Measurements from ENCODE around the gene ZNF808.

ZNF808 gene

GRCh38 chr19:52524086-52524485, 3.4 kb upstream of the ZNF808 start (continued):
- no peak for TF ChIP-seq ZNF623 (tag by site-specific recombination; IDR thresholded peaks at IDR 0.05)
- no peak for TF ChIP-seq ZNF341 (tag by site-specific recombination; IDR thresholded peaks at IDR 0.05; ENCODE audit: low read depth)
- no peak for TF ChIP-seq ZBTB17 (tag by site-specific recombination; IDR thresholded peaks at IDR 0.05)
- TF ChIP-seq ZNF350 (tag by site-specific recombination; IDR thresholded peaks at IDR 0.05), result no peak
- no peak for TF ChIP-seq ZNF600 (tag by site-specific recombination; IDR thresholded peaks at IDR 0.05)
- TF ChIP-seq ZNF571 (tag by site-specific recombination; IDR thresholded peaks at IDR 0.05), result no peak
- TF ChIP-seq ZNF645 (tag by site-specific recombination; IDR thresholded peaks at IDR 0.05), result no peak
- TF ChIP-seq ZSCAN30 (tag by site-specific recombination; IDR thresholded peaks at IDR 0.05), result no peak

GRCh38 chr19:52527956-52528351, 486 bp downstream of the ZNF808 start:
- peaks cover 0 to 3% of the 10 kb centered on the region in 2 experiments; a peak in 1 of 3 replicates for H3K36me3 ChIP-seq (ENCODE audit: control insufficient read depth in 2 of 2, insufficient read depth in 1 of 2, low read length in 2 of 2)
- POLR2A ChIA-PET, result interaction anchor here (0.5 kb wide), 1 partner anchor 206 kb away, joined by 4 read pairs; no protein-coding TSS in a partner anchor

GRCh38 chr19:52532480-52532879, 5.0 kb downstream of the ZNF808 start:
- no peak overlapping the region for H3K4me3 ChIP-seq (ENCODE audit: low read depth, low read length)
- no peaks in the 10 kb centered on the region for H3K9me3 ChIP-seq (ENCODE audit: control insufficient read depth, insufficient read depth, low read depth, low read length)
- CTCF ChIA-PET, result no interaction called here
- no peaks in the 10 kb centered on the region for H3K4me1 ChIP-seq (ENCODE audit: control insufficient read depth, insufficient read depth, low read length)
- TF ChIP-seq ZNF341 (tag by site-specific recombination; IDR thresholded peaks at IDR 0.05; ENCODE audit: low read depth) (no peak), ZBTB49 (tag by site-specific recombination; IDR thresholded peaks at IDR 0.05; ENCODE audit: low read depth) (no peak), ZNF596 (tag by site-specific recombination; IDR thresholded peaks at IDR 0.05) (no peak), ZNF311 (tag by site-specific recombination; IDR thresholded peaks at IDR 0.05; ENCODE audit: borderline replicate concordance) (no peak), SETDB1 (IDR thresholded peaks at IDR 0.05; ENCODE audit: insufficient read length, low read length) (no peak), ZNF558 (tag by site-specific recombination; IDR thresholded peaks at IDR 0.05) (no peak), ZNF426 (tag by site-specific recombination; IDR thresholded peaks at IDR 0.05) (no peak), PRDM1 (tag by site-specific recombination; IDR thresholded peaks at IDR 0.05) (no peak), ZNF362 (tag by site-specific recombination; IDR thresholded peaks at IDR 0.05) (no peak), ZXDB (tag by site-specific recombination; IDR thresholded peaks at IDR 0.05) (no peak), ZNF501 (tag by site-specific recombination; IDR thresholded peaks at IDR 0.05) (no peak), ZFP41 (tag by site-specific recombination; IDR thresholded peaks at IDR 0.05; ENCODE audit: borderline replicate concordance) (no peak)
- H3K27ac ChIP-seq (ENCODE audit: extremely low read depth, low read depth, low read length), result no peak overlapping the region
- POLR2A ChIA-PET, result no interaction called here
- H3K36me3 ChIP-seq (ENCODE audit: control insufficient read depth in 2 of 2, insufficient read depth in 1 of 2, low read length in 2 of 2), result peaks cover 0 to 19% of the 10 kb centered on the region in 2 experiments; a peak in 1 of 3 replicates

More at GRCh38 chr19:52527956-52528351, 486 bp downstream of the ZNF808 start:
- TF ChIP-seq ZNF335 (tag by site-specific recombination; conservative IDR thresholded peaks at IDR 0.05), result peak; percentile 4
- no peak for TF ChIP-seq ZBTB7A (tag by site-specific recombination; IDR thresholded peaks at IDR 0.05; ENCODE audit: low read depth)
- Histone ChIP-seq H3K27ac (ENCODE audit: extremely low read depth, low read depth, low read length) (no peak overlapping the region), H3K9me3 (ENCODE audit: control insufficient read depth, insufficient read depth, low read depth, low read length) (no peaks in the 10 kb centered on the region), H3K4me3 (ENCODE audit: low read depth, low read length) (peak overlapping the region; percentile 78), H3K4me1 (ENCODE audit: control insufficient read depth, insufficient read depth, low read length) (no peaks in the 10 kb centered on the region)
- CTCF ChIA-PET, result no interaction called here

All from HEK293 (cell line).